GM12874 (cell line): Measurements from ENCODE around the gene FUT9.

Source experiments
- CTCF ChIP-seq: IDR thresholded peaks from 2 replicates; pipeline ENCODE4 v1.5.1; 2011; ENCODE audit warnings: low read depth, mild to moderate bottlenecking, control low read depth, low read length, moderate library complexity; ENCODE audit not compliant: insufficient read depth

The FUT9 gene

DNA sequence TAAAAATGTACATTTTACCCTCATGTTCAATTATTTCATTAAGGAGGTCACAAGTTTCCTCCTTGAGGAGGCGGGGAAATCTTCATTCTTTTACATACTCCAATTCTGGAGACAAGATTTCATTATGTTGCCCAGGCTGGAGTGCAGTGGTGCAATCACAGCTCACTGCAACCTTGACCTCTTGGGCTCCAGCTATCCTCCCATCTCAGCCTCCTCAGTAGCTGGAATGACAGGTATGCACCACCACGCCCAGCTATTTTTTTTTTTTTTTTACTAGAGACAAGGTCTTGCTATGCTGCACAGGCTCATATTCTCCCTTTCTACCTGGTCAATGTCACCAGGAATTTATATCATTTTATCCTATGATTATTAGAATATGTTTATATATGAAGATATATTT, 85.8 kb downstream of the FUT9 start:
- no peak for TF ChIP-seq CTCF

DNA sequence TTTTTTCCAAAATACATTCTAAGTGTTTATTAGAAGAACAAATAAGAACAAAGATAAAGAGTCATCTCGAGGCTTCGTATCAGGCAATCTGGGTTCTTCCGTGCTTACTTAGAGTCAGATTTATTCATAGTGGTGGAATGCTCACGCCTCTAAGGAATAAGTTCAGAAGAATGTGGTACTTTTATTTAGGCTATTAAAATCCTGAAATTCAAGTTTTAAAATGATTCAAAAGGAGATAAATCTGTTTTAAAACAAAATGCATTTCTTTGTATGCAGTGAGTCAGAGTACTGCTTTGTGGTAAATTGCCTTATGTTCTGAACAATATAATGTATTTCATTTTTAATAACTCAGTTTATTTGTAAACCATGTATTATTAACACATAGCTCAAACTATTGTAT, 89.1 kb downstream of the FUT9 start:
- TF ChIP-seq CTCF: no peak

DNA sequence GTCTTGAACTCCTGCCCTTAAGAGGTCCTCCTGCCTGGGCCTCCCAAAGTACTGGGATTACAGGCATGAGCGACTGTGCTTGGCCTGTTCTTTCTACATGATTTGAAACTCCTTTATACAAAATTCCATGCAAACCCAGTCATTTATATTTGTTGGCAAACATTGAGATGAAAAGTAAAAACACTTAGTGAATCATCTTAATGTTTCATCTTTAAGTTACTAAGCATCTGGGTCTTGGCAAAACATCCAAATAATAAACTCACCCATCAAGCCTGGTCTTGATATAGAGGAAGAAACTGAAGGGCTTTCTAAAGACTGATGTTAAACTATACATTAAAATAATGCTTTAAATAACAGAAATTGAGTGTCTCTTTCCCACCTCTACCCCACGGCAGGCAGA, 95.1 kb downstream of the FUT9 start:
- TF ChIP-seq CTCF: no peak

GRCh38 chr6:96116674-96117073, 100.9 kb downstream of the FUT9 start:
- no peak for TF ChIP-seq CTCF

- TF ChIP-seq CTCF: no peak
These were observed 109.0 kb downstream of the FUT9 start for GRCh38 chr6:96124778-96125177.

GRCh38 chr6:96138406-96138805, 122.6 kb downstream of the FUT9 start:
- no peak for TF ChIP-seq CTCF

GRCh38 chr6:96142142-96142541, 126.4 kb downstream of the FUT9 start:
- TF ChIP-seq CTCF: no peak

DNA sequence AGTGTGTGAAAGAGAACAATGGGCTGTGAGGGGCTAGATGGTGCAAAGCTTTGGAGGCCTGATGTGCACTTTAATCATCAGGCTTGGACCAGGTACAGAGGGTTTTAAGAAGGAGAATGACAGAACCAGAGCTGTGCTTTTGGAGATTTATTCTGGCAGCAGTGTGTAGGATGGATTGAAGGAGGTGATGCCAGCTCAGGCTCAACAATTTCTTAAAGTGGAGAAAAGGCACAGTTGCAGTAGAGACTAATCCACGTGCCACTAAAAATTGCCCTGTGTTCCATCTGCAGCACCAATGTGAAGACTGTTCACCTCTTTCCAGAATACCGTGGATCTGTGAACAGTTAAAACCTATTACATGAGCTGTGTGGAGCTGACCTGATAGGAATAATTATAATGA, 134.7 kb downstream of the FUT9 start:
- no peak for TF ChIP-seq CTCF
